Stromal cell of bone marrow (primary cell): ENCODE results near the gene IGSF21.

Experiments used
- DNase-seq: peaks from one replicate; pipeline ENCODE4 v3.0.0-alpha.2; 2012; ENCODE audit warnings: low read depth

The IGSF21 gene

DNA sequence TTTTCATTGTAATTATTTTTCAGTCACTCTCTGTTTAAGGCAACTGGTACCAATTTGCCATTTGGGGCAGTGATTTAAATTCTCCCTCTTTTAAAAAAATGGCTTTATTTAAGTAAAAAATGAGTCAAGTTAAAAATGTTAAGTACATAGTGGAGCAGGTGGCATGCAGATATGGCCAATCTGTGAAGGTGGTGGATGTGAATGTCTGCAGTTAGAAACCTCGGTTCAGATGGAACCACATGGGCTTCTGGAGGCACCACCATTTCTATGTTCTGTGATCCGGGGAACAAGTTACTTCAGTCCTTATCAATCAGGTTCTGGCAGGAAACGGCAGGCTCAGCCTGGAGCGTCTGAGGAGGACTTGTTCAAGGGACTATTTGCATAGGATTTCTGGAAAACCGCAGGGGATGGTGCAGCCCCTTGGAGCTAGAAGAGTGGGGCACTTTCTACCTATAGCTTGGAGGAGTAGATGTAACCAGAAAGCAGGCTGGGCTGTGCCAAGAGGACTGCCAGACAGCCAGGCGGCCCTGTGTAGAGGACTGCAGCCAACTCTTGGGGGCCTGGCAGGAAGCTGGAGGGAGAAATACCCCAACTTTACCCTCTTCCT is 12.3 kb downstream of the IGSF21 start:
- no peak for DNase-seq

DNA sequence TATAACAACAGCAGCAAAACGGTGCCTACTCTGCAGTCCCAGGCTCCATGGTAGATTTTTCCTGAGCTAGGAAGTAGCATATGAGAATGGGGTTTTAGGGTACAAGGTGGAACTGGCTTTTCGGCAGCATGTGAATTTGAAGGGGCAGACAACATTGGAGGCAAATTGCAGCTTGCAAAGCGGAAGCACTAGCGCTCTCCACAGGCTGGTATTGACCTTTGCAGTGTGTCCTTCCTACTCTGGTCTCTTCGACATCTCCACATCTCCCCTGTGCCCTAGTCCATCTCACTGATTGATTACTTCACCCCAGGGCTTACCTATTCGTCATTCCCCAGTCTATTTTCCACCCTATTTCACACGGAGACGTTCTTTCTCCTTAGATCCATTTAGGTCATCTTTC is 13.0 kb downstream of the IGSF21 start:
- no peak for DNase-seq

DNA sequence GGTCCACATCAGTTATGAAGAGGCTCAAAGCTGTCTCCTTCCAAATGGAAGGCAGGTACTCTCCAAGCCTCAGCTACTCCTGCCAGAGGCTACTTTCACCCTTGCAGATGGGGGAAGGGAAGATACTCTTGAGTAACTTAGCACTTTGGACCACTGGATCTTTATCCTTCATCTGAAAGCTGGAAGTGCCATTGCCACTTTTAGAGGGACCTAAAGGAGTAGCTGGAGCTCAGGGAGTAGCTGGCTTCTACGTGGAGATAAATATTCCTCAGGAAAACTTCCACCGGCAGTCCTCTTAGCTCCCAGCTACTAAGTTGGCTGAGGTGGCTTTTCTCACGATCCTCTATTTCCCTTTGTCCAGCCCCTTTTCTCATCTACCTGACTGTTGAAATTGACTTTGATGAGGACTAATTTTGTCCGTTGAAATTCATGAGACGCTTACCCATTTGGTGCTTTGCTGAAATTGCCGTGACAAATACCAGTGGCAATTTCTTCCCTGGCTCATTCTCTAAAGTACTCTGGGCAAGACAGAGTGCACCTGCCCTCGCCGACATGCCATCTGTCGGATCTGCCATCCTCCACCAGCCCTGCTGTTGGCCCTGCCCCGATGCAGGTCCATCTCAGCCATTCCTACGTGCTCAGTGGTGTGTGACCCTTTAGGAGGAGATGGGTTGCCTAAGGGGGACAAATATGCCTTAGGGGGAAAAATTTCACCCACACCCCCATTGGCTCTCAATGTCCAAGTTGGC is 13.6 kb downstream of the IGSF21 start:
- no peak for DNase-seq

DNA sequence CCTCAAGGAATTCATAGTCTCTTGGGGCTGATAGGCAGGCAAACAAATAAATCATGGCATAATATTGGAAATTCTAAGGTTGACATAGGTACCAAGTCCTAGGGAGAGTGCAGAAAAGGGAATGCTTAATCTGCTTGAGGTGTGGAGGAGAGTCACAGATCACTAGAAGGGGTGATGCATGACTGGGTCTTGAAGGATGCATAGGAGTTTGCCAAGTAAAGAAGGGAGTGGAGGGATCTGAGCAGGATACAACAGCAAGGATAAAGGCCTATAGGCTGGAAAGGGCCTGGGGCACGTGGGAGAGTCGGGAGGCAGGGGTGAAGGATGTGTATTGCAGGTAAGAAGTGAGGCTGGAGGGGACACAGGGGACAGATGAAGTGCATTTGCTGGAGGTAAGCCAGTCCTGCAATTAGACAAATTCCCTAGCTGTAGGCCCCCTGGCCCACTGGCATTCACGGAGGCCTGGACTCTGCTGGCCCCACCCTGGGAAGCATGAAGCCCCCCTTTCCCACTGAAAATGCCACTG is 15.9 kb downstream of the IGSF21 start:
- no peak for DNase-seq

DNA sequence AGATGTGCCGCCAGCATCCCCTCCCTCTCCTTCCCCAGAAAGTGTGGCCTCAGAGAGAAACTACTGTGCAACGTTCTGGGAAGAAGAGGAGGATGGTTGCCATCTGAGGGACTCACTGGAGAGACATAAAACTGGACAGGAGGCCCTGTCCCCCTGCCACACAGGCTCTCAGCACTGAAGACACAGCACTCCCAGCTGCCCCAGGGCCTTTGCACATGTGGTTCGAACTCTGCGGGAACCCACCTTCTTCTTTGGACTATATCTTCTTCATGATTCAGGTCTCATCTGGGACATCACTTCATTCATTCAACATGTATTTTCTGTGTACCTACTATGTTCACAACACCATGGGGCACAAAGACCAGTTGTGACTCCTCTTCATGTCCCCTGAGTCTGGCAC is 17.4 kb downstream of the IGSF21 start:
- no peak for DNase-seq

DNA sequence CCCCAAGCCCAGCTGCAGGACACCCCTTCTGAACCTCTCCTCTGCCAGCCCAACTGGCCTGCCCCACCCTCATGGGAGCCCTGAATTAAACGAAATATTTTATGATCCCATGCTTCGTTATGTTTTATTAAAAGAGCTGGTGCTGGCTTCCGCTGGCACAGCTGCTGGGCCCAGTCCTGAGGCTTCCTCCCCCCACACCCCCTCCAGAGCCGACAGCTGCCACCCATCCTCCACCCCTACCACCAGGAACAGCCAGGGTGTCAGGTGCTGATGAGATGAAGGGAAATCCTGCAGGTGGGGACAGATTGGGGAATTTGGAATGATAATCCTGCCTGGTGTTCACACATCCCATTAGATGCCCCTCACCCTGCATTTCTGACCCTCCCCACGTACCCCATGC is 19.0 kb downstream of the IGSF21 start:
- DNase-seq: no peak

DNA sequence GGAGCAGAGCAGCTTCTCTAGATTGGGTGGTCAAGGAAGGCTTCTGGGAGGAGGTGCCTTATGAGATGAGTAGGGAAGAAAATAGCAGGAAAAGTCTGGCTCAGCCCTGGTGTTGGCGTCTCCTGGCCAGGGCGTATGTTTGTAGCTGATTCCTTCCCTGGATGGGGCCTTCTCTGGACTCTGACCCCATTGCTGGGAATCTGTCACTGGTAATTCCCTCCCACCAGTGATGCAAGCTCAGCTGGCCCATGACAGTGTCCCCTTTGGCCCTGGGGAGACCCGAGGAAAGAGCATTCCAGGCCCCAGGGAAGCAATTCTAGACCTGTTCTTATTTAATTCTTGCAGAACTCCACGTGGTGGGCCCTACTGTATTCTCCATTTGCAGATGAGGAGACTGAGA is 20.7 kb downstream of the IGSF21 start:
- DNase-seq: no peak

DNA sequence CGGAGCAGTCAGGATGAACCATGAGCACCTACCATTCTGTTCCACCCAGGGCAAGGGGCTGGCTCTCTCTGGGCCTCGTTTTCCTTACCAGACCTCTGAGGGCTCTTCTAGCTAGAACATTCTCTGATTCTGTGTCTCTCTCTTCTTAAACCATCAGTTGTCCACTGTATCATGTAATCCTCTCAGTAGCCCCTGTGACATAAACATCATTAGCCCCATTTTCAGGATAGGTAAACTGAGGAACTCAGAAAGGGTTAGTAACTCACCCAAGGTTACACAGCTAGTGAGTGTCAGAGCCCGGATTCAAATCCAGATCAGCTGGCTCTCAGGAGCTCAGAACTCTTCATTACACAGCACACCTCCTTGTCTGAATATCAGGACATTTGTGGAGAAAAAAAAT is 22.8 kb downstream of the IGSF21 start:
- DNase-seq: no peak

DNA sequence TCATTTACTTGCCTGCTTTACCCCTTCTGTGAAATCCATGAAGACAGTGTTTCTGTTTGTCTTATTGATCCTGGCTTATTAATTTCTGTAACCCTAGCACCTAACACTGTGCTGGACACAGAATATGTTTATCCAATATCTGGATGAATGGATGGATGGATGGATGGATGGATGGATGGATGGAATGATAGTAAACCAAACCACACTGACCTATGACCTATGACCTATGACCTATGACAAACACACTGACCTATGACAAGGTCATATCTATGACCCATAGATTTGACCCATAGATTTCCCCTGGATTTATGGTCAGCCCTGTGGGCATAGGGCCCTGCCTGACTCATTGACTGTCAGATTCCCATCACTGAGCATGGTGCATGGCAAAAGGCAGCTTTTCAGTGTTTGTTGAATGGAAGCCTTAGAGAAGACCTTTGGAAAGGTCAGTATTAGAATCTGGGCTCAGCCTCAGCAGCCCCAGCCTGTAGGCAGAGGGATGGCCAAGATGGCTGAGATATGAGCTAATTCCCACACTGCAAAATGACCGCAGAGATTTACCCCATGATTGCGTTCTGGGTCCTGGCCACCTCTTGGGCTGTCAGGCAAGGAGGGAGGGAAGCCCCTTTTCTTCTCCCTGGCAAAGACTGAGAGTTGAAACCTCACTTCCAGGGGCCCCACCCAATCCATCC is 24.6 kb downstream of the IGSF21 start:
- no peak for DNase-seq

DNA sequence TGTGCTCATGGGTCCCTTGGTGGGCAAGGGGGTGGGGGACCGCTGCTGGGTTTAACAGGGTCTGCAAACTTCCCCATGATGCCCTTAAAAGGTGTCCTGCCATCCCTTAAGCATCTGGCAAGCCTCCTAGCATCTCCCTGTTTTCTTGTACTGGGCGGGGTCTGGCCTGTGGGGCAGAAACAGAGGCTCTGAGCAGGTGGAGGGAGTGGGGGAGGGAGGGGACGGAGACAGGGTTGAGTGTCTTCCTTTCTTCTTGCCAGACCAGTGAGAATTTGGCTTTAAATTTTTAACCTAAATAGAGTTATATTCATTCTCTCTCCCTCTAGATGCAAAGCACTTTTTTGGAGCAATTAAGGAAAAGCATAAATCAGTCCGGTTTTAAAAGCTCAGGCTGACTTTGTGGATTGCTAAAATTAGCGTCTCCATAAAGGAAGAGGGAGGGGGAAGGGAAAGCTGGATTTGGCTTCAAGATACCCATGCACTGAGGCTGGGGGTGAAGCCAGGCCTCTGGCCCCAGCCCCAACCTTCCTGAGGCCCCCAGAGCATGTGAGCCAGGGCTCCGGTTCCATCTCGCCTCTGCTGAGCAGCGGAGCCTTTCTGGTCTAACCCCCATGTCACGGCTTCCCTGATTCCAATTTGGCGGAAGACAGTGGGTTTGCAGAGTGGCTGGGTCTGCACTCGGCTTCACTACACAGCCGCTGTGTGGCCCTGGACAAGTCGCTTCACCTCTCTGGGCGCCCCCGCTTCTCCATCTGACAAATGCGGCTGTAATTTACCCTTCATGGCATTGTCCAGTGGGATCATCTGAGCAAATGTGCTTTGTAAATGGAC is 25.3 kb downstream of the IGSF21 start:
- DNase-seq: no peak

DNA sequence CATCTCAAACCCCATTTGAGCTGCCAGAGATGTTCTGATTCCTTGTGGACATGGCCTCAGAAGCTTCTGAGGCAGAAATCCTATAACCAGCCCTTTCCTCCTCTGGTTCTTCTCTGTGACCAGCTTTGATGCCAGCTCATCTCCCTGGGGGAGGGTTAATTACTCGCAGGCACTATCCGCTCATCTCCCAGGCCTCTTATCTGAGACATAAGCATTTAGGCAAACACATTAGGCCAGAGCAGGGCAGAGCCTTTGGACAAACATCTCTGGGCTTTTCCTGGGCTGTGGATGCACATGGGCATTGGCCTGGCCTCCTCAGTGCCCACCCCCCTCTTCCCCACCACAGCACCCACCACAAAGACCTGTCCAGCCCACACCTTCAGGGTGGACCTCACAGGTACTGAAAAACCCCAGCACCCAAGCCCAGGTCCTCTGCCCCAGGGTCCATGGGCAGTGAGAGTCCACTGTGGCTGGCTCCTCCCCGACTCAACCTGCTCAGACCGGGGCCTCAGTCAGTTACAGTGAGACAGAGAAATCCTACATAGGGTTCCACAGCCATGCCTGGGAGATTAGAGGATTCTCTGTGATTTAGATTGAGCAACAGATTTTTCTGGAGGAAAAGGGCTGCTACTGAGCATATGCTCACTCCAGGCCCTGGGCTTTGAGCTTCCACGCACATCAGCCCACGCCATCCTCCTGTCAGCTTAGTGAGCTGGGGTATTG is 26.9 kb downstream of the IGSF21 start:
- DNase-seq: no peak

DNA sequence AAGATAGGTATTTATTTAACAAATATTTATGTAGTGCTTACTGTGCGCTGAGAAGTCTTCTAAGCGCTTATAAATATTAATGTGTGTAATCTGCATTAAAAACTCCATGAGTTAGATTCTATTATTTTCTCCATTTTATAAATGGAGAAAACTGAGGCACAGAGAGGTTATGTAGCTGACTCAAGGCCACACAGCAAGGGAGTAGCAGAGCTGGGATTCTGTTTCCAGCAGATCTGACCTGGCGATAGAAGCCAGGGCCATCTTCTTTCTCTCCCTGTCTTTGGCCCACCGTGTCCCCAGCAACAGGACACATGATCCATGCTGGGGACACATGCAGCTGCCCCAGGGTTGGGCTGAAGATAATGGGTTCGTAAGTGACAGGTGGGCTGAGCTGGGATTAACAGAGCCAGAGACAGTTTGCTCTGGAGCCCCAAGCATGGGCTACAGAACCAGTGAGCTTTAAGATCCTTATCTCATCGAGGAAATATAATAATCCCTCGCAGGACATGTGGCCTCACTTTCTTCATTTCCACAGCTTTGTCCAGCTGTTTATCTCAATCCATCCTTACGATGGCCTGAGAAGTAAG is 30.3 kb downstream of the IGSF21 start:
- DNase-seq: no peak

DNA sequence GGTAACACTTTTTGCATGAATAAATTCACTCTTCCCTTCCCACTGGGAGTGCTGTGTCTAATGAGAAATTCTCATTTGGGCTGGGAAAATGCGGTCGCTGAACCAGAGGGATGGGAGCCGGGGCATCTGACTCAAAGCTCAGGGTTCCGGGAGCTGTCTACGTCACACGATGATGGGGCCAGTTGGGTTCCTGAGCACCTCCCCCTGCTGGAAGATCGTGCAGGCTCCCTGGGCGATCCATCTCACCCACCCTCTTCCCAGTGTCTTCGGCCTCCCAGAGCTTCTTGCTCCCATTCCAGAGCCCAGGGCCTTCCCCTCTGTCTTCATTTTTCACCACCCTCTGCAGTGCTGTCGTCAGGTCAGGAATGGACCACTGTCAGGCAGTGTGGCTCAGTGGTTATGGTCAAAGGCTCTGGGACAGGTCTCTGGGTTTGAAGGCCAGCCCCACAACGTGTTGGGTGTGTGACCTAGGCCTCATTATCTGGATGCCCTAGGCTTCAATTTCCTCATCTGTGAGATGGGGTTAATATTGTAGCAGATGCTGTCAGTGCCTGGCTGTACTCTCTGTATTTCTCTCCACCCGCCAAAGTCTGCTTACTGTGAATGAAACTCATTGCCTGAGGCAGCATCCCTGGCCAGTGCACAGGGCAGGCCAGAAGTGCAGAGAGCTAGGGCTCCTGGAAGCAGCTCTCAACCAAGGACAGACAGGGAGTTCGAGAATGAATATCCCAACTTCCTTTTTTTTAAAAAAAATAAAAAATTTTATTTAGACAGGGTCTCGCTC is 31.8 kb downstream of the IGSF21 start:
- DNase-seq: no peak

DNA sequence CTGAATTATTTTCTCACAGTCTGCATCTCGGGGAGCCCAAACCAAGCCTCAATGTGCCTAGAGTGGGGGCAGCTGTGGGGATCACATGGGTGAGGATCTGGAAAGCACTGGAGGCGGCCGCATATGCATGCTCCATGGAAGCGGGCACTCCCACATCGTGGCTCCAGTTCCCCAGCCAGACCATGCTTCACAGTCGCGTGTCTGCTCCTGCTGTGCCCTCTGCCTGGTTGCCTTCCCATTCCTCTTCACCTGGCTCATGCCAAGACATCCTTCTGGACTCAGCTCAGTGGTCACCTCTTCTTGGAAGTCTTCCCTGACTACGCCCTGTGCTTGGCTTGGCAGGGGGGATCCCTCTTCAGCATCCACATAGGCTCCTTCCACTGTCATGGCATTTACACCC is 32.8 kb downstream of the IGSF21 start:
- DNase-seq: no peak

DNA sequence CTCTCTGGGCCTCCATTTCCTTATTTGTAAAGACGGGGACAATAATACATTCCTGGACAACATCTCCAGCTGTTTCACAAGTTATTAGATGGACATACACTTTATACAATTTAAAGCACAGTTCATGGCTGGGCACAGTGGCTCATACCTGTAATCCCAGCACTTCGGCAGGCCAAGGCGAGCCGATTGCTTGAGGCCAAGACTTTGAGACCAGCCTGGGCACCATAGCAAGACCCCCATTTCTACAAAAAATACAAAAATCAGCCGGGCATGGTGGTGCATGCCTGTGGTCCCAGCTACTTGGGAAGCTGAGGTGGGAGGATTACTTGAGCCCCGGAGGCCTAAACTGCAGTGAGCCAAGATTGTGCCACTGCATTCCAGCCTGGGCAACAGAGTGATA is 34.1 kb downstream of the IGSF21 start:
- no peak for DNase-seq

DNA sequence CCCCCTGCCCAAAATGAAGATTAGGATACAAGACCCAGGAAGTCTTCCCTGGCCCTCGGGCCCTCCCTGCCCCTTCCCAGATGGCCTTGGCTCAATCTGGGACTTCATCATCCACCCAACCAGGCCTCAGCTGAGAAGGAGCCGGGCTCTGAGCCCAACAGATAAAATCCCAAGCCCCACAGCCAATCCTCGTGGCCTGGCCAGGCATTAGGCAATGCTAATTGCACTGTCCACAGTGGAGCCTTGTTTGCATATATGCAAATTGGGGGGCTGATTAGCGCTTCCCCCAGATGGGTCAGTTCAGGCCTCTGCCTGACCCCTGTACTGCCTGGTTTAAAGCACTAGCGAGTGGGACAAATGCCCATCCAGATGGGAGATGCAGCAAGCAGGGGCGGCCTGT is 34.9 kb downstream of the IGSF21 start:
- DNase-seq: no peak

DNA sequence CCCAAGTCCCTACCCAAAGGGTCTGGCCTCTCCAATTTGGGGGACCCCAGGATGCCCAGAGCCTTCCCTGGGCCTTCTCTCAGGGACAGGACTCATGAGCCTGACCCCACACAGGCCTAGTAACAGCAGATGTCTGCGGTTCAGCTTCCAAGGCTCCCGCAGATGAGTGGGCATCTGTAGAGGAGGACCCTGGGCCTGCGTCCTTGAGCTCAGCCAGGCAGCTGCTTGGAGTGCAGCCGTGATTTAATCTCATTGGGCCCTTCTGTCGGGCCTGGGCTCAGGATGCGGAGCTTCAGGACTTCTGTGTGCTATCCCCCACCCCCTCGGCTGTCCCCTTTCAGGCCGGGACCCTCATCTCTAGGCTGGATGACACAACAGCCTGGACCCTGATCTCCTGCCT is 35.4 kb downstream of the IGSF21 start:
- no peak for DNase-seq

DNA sequence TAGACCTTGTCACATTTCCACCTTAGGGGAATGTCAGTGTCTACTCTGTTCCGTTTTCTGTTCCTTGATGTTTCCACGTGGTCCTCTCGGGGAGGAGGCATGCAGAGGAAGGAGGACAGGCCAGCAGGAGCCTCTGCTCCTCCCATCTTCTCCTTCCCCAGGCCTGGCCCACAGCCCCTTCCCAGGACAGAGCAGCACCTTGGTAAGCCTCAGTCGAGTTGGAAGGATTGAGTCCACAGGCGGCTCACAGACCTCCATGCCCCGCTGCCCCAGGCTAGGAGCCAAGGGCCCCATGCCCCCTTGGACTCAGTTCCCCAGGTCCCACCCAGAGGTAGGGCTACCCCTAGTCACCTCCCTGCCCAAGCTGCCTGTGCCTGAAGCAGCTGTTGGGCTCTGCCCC is 36.5 kb downstream of the IGSF21 start:
- DNase-seq: no peak

DNA sequence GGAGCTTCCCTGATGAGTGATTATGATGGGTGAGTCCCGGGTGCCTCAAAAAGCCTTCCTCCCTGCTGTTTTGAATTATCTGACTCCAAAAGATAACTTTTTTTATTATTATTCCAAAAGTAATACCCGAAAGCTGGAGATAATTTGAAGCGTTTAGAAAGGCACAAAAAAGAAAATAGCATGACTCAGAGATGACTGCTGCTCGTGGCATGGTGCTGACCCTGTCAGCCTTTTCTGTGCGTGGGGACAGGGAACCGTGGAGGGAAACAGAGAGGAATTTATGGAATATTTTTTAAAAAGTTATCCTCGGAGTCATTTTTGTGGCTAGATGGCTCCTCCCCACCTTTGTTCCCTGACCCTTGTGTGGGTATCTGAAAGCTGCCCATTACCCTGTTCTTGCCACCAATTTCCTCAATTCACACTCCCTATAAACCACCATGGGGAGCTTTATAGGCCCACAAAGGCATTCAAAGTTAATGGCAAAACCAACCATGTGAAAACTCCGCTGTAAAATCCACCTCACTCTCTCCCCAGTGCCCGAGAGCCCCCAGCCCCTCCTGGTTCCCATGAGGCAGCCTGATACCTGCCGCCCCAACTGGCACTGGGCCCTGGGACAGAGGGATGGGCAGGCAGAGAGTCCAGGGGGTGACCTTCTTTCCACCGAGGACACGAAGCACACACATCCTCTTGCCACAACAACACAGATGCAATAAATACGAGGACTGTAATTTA is 37.5 kb downstream of the IGSF21 start:
- DNase-seq: peak; percentile 26
